HepG2 (cell line): ENCODE measurements around the gene EFS. TPM values are rescaled to one million over a fixed set of nuclear protein-coding genes. Genes with fewer than 3 reads are reported as not detected.
A peak's percentile ranks its signal among the peaks of the same experiment; 100 is the strongest.

Experiments
- AKAP8 ChIP-seq: sonication (generic); formaldehyde crosslinking; IDR thresholded peaks from 2 replicates; pipeline ENCODE4 v1.5.1; 2020; ENCODE audit warnings: mild to moderate bottlenecking, missing genetic modification reagents
- ATF1 ChIP-seq: IDR thresholded peaks from 2 replicates; pipeline ENCODE4 v1.6.1; 2016; ENCODE audit warnings: mild to moderate bottlenecking, control low read depth
- CREBL2 ChIP-seq: sonication (generic); formaldehyde crosslinking; IDR thresholded peaks from 2 replicates; pipeline ENCODE4 v1.8.1; 2023; ENCODE audit warnings: missing genetic modification reagents, mild to moderate bottlenecking, borderline replicate concordance
- ELF3 ChIP-seq: IDR thresholded peaks from 2 replicates; pipeline ENCODE4 v1.6.1; 2016; ENCODE audit warnings: missing genetic modification reagents, missing compliant biosample characterization
- GFI1 ChIP-seq: sonication (generic); formaldehyde crosslinking; IDR thresholded peaks from 2 replicates; pipeline ENCODE4 v1.5.0; 2020; ENCODE audit warnings: missing genetic modification reagents, mild to moderate bottlenecking, borderline replicate concordance
- HMG20A ChIP-seq: IDR thresholded peaks from 2 replicates; pipeline ENCODE4 v1.6.1; 2016; ENCODE audit warnings: borderline replicate concordance
- HMG20B ChIP-seq: conservative IDR thresholded peaks from 2 replicates; pipeline ENCODE4 v1.6.1; 2016; ENCODE audit warnings: missing genetic modification reagents, missing compliant biosample characterization
- HNRNPUL1 ChIP-seq: fragments of 200-400 bp; formaldehyde crosslinking; IDR thresholded peaks from 2 replicates; pipeline ENCODE4 v1.6.1; 2017; ENCODE audit warnings: low read depth, mild to moderate bottlenecking, low read length, moderate library complexity
- KDM4B ChIP-seq: sonication (generic); formaldehyde crosslinking; IDR thresholded peaks from 2 replicates; pipeline ENCODE4 v1.4.0; 2020; ENCODE audit warnings: missing genetic modification reagents
- RBM39 ChIP-seq: fragments of 200-400 bp; formaldehyde crosslinking; IDR thresholded peaks from one replicate; pipeline ENCODE4 v1.6.1; 2018; ENCODE audit warnings: antibody characterized with exemption, mild to moderate bottlenecking, low read depth, low read length; ENCODE audit not compliant: poor library complexity, severe bottlenecking
- SKIL ChIP-seq: sonication (generic); formaldehyde crosslinking; IDR thresholded peaks from 2 replicates; pipeline ENCODE4 v1.8.0; 2022; ENCODE audit warnings: missing genetic modification reagents, mild to moderate bottlenecking, moderate library complexity, borderline replicate concordance
- SP2 ChIP-seq: sonication (generic); formaldehyde crosslinking; IDR thresholded peaks from 2 replicates; pipeline ENCODE4 v1.5.1; 2020; ENCODE audit warnings: mild to moderate bottlenecking, missing genetic modification reagents
- SRSF1 ChIP-seq: fragments of 200-400 bp; formaldehyde crosslinking; optimal IDR thresholded peaks from 2 replicates; pipeline ENCODE3; 2017; ENCODE audit warnings: mild to moderate bottlenecking, low read depth, low read length, moderate library complexity
- SUZ12 ChIP-seq: fragments of 150-350 bp; IDR thresholded peaks from 2 replicates; pipeline ENCODE4 v1.6.1; 2014; ENCODE audit warnings: low read depth, low read length
- ZBTB44 ChIP-seq: sonication (generic); formaldehyde crosslinking; IDR thresholded peaks from 2 replicates; pipeline ENCODE4 v1.4.0; 2020; ENCODE audit warnings: missing genetic modification reagents
- ZNF350 ChIP-seq: sonication (generic); formaldehyde crosslinking; IDR thresholded peaks from 2 replicates; pipeline ENCODE4 v1.4.0; 2020; ENCODE audit warnings: mild to moderate bottlenecking, low read depth, missing genetic modification reagents, borderline replicate concordance
- ZNF879 ChIP-seq: sonication (generic); formaldehyde crosslinking; IDR thresholded peaks from 2 replicates; pipeline ENCODE4 v1.8.1; 2023; ENCODE audit warnings: missing genetic modification reagents
- polyA plus RNA-seq, 8 experiments: library from polyadenylated mRNA; depleted of rRNA in 3 of 8; stranded (reverse) in 7 of 8; unstranded in 1 of 8; fragments of >200 nt; fragmentation: Illumina TruSeq in 4 of 8; extraction: Trizol in 4 of 8; gene quantifications; 2 replicates each; pipeline versions ENCODE4 v1.2.1 to v1.2.3, GENCODE V29; 2011 to 2016; ENCODE audit warnings: low read depth in 4 of 8, missing spikeins in 1 of 8, mixed read lengths in 1 of 8; ENCODE audit not compliant: insufficient read depth in 1 of 8
- total RNA-seq, 5 experiments: library from RNA; depleted of rRNA; stranded (reverse); fragments of >200 nt; fragmentation: Illumina TruSeq; extraction: Trizol; gene quantifications; 2 replicates each; pipeline ENCODE4 v1.2.3, GENCODE V29; 2016; ENCODE audit warnings: low read depth in 1 of 5

The EFS gene
- total and polyA plus RNA-seq, 2 of the 13 experiments (the other 11 are each of a cell fraction or from before 2014, with no cell fraction given): not detected

GRCh38 chr14:23307687-23308644 lies 57.0 kb downstream of the EFS start (continued):
- TF ChIP-seq SKIL (no peak), SP2 (CRISPR knock-in tag) (no peak), GFI1 (CRISPR knock-in tag) (no peak), RBM39 (peak; percentile 10), ZNF879 (CRISPR knock-in tag) (0 out of 2 replicates have a peak, but pooled peaks have one; percentile 25), ATF1 (no peak), SUZ12 (no peak), ZBTB44 (CRISPR knock-in tag) (no peak), CREBL2 (CRISPR knock-in tag) (peak; percentile 28; the same call in 1 of the 2 replicates), ZNF350 (CRISPR knock-in tag) (no peak; the same call in 1 of the 2 replicates), HMG20A (no peak), SRSF1 (no peak), ELF3 (CRISPR knock-in tag) (no peak), AKAP8 (CRISPR knock-in tag) (no peak), KDM4B (CRISPR knock-in tag) (no peak), HNRNPUL1 (no peak), HMG20B (no peak)
